Activated CD8-positive, alpha-beta T cell treated with anti-CD3 and anti-CD28 coated beads for 36 hours (primary cell): Measurements from ENCODE around the gene KRT32. TPM values are rescaled to one million over a fixed set of nuclear protein-coding genes. Genes with fewer than 3 reads are reported as not detected.

Experiments
- ATAC-seq: fragments of 200-7000 bp; cut with Tn5 transposase; one replicate; pipeline ENCODE4 v1.10.0; 2021; ENCODE audit warnings: mild to moderate bottlenecking, moderate library complexity
- CTCF ChIA-PET: fragments of 350-600 bp; sonication (Branson Sonifier 250); formaldehyde crosslinking; loops from one replicate; lab custom pipeline; 2021; ENCODE audit warnings: antibody characterized with exemption; lab: Charles Lee
- POLR2A ChIA-PET: fragments of 350-600 bp; sonication (Branson Sonifier 250); formaldehyde crosslinking; loops from one replicate; lab custom pipeline; 2021; ENCODE audit warnings: antibody characterized with exemption; lab: Charles Lee
- DNase-seq: peaks from one replicate; pipeline ENCODE4 v3.0.0-alpha.2; 2020
- H3K27ac Mint-ChIP-seq: one replicate; pipeline ENCODE4 v1.8.0; 2021; ENCODE audit warnings: mild to moderate bottlenecking, mixed read lengths
- H3K27me3 Mint-ChIP-seq: one replicate; pipeline ENCODE4 v1.8.0; 2021; ENCODE audit warnings: mixed read lengths
- H3K36me3 Mint-ChIP-seq: one replicate; pipeline ENCODE4 v1.8.0; 2021; ENCODE audit warnings: low read depth, mixed read lengths
- H3K4me1 Mint-ChIP-seq: one replicate; pipeline ENCODE4 v1.8.0; 2021; ENCODE audit warnings: low read depth, mixed read lengths
- H3K4me3 Mint-ChIP-seq: one replicate; pipeline ENCODE4 v1.8.0; 2021; ENCODE audit warnings: mild to moderate bottlenecking, moderate library complexity, mixed read lengths
- H3K9me3 Mint-ChIP-seq: one replicate; pipeline ENCODE4 v1.8.0; 2021; ENCODE audit warnings: mixed read lengths
- CTCF ChIP-seq: fragments of 200-600 bp; IDR thresholded peaks from one replicate; pipeline ENCODE4 v1.8.0; 2022; ENCODE audit warnings: antibody characterized with exemption, mild to moderate bottlenecking
- intact Hi-C: fragments of 100-400 bp; cut with micrococcal nuclease; formaldehyde crosslinking; loops from one replicate; pipeline ENCODE4 v1.10.0; 2022
- total RNA-seq, 2 experiments: library from RNA; stranded (reverse); gene quantifications; one replicate each; pipeline ENCODE4 v1.2.3, GENCODE V29; 2021

KRT32 gene
- total RNA-seq, result not detected

- ATAC-seq (no peak), DNase-seq (no peak)
- no peak within 1 kb of the TSS for H3K27ac Mint-ChIP-seq
- TF ChIP-seq CTCF, result no peak
- ChIA-PET POLR2A (interaction anchor here (0.8 kb wide), 1 partner anchor 24 kb away, joined by 3 read pairs; no protein-coding TSS in a partner anchor), CTCF (interaction anchor here (1.2 kb wide), 1 partner anchor 49 kb away, joined by 3 read pairs; no protein-coding TSS in a partner anchor)
- peaks cover 2% of the 10 kb centered on the region for H3K27me3 Mint-ChIP-seq
- H3K4me1 Mint-ChIP-seq, result no peaks in the 10 kb centered on the region
- no peaks in the 10 kb centered on the region for H3K36me3 Mint-ChIP-seq
- no peak within 1 kb of the TSS for H3K4me3 Mint-ChIP-seq
- no peaks in the 10 kb centered on the region for H3K9me3 Mint-ChIP-seq
- intact Hi-C loops, result no loop called here
Observed at GRCh38 chr17:41466988-41467387, at the start of gene KRT32. Gene KRT32 (minus strand): TSS chr17:41467386. CDS start chr17:41467325, 61 bp downstream.

- H3K27ac Mint-ChIP-seq, result no peak overlapping the region
- TF ChIP-seq CTCF, result no peak
- H3K27me3 Mint-ChIP-seq, result no peaks in the 10 kb centered on the region
- no peaks in the 10 kb centered on the region for H3K36me3 Mint-ChIP-seq
- intact Hi-C loops, result no loop called here
- CTCF ChIA-PET, result interaction anchor here (3.0 kb wide), 1 partner anchor 32 kb away, joined by 11 read pairs; no protein-coding TSS in a partner anchor
- ATAC-seq (no peak), DNase-seq (no peak)
- H3K4me1 Mint-ChIP-seq, result no peaks in the 10 kb centered on the region
- H3K9me3 Mint-ChIP-seq, result no peaks in the 10 kb centered on the region
- POLR2A ChIA-PET, result no interaction called here
- H3K4me3 Mint-ChIP-seq, result no peak overlapping the region
Observed at GRCh38 chr17:41516830-41517283, 49.7 kb upstream of the KRT32 start.

GRCh38 chr17:41516147-41516829, 49.1 kb upstream of the KRT32 start:
- no peak overlapping the region for H3K4me3 Mint-ChIP-seq
- H3K36me3 Mint-ChIP-seq, result no peaks in the 10 kb centered on the region
- no peak for ATAC-seq
- TF ChIP-seq CTCF, result no peak
- no peaks in the 10 kb centered on the region for H3K9me3 Mint-ChIP-seq
- H3K27me3 Mint-ChIP-seq, result no peaks in the 10 kb centered on the region
- intact Hi-C loops, result no loop called here
- no peak for DNase-seq
- POLR2A ChIA-PET, result no interaction called here
- H3K27ac Mint-ChIP-seq, result no peak overlapping the region
- CTCF ChIA-PET, result interaction anchor here (3.0 kb wide), 1 partner anchor 32 kb away, joined by 11 read pairs; no protein-coding TSS in a partner anchor
- no peaks in the 10 kb centered on the region for H3K4me1 Mint-ChIP-seq

- DNase-seq (no peak), ATAC-seq (no peak)
- TF ChIP-seq CTCF, result no peak
- no peak overlapping the region for H3K4me3 Mint-ChIP-seq
- intact Hi-C loops, result no loop called here
- no peaks in the 10 kb centered on the region for H3K9me3 Mint-ChIP-seq
- H3K36me3 Mint-ChIP-seq, result no peaks in the 10 kb centered on the region
- no peaks in the 10 kb centered on the region for H3K27me3 Mint-ChIP-seq
- POLR2A ChIA-PET, result no interaction called here
- no peaks in the 10 kb centered on the region for H3K4me1 Mint-ChIP-seq
- H3K27ac Mint-ChIP-seq, result no peak overlapping the region
- CTCF ChIA-PET, result interaction anchor here (1.1 to 1.2 kb wide), 2 partner anchors 35 to 36 kb away, joined by 3 read pairs; no protein-coding TSS in a partner anchor
Observed at GRCh38 chr17:41513168-41513547, 46.0 kb upstream of the KRT32 start.

GRCh38 chr17:41512546-41513167, 45.5 kb upstream of the KRT32 start:
- DNase-seq (no peak), ATAC-seq (no peak)
- Mint-ChIP-seq H3K4me1 (no peaks in the 10 kb centered on the region), H3K9me3 (no peaks in the 10 kb centered on the region), H3K27ac (no peak overlapping the region), H3K27me3 (no peaks in the 10 kb centered on the region), H3K36me3 (no peaks in the 10 kb centered on the region), H3K4me3 (no peak overlapping the region)
- TF ChIP-seq CTCF, result no peak
- ChIA-PET CTCF (interaction anchor here (0.8 to 1.2 kb wide), 3 partner anchors 36 to 137 kb away, joined by 3 read pairs; no protein-coding TSS in a partner anchor), POLR2A (no interaction called here)
- intact Hi-C loops, result no loop called here
